HG03520 (cell line): ENCODE data around the gene PLXNA2.

Experiments used
- ATAC-seq: cut with Tn5 transposase; IDR thresholded peaks from one replicate; pipeline ENCODE4 v1.9.1; 2021; ENCODE audit warnings: mild to moderate bottlenecking, moderate library complexity; ENCODE audit not compliant: unreplicated experiment

Gene PLXNA2

GRCh38 chr1:208265122-208265469 lies 20.9 kb upstream of the PLXNA2 start:
- ATAC-seq = no peak

GRCh38 chr1:208264469-208265121 lies 20.4 kb upstream of the PLXNA2 start:
- ATAC-seq = no peak

- no peak for ATAC-seq
Observed at GRCh38 chr1:208261874-208262273, 17.7 kb upstream of the PLXNA2 start.

- no peak for ATAC-seq
Observed at GRCh38 chr1:208258277-208258676, 14.1 kb upstream of the PLXNA2 start.

GRCh38 chr1:208257351-208257750 lies 13.2 kb upstream of the PLXNA2 start:
- no peak for ATAC-seq

GRCh38 chr1:208256556-208256955 lies 12.4 kb upstream of the PLXNA2 start:
- no peak for ATAC-seq

GRCh38 chr1:208256091-208256490 lies 11.9 kb upstream of the PLXNA2 start:
- no peak for ATAC-seq

- ATAC-seq = no peak
Observed at GRCh38 chr1:208254862-208255261, 10.7 kb upstream of the PLXNA2 start.

GRCh38 chr1:208254376-208254775 lies 10.2 kb upstream of the PLXNA2 start:
- ATAC-seq = no peak

GRCh38 chr1:208252836-208253576 lies 8.8 kb upstream of the PLXNA2 start:
- ATAC-seq = no peak

- ATAC-seq = no peak
Observed at GRCh38 chr1:208251911-208252835, 8.0 kb upstream of the PLXNA2 start.

- ATAC-seq = no peak
Observed at GRCh38 chr1:208251015-208251414, 6.8 kb upstream of the PLXNA2 start.

GRCh38 chr1:208250613-208251012 lies 6.4 kb upstream of the PLXNA2 start:
- ATAC-seq = no peak

GRCh38 chr1:208248991-208249696 lies 5.0 kb upstream of the PLXNA2 start:
- no peak for ATAC-seq

- no peak for ATAC-seq
Observed at GRCh38 chr1:208248307-208248801, 4.2 kb upstream of the PLXNA2 start.

GRCh38 chr1:208247696-208248095 lies 3.5 kb upstream of the PLXNA2 start:
- no peak for ATAC-seq

GRCh38 chr1:208245185-208245705 lies 1.1 kb upstream of the PLXNA2 start:
- peak; percentile 73 for ATAC-seq

GRCh38 chr1:208243527-208243966 lies 637 bp downstream of the PLXNA2 start:
- ATAC-seq = no peak

- ATAC-seq = no peak
Observed at GRCh38 chr1:208242941-208243526, 1.1 kb downstream of the PLXNA2 start.

GRCh38 chr1:208242146-208242545 lies 2.0 kb downstream of the PLXNA2 start:
- ATAC-seq = no peak
